BE2C (cell line): ENCODE data around the gene LYSMD2.
A peak's percentile ranks its signal among the peaks of the same experiment; 100 is the strongest.

Experiments
- DNase-seq: peaks from one replicate; pipeline ENCODE4 v3.0.0-alpha.2; 2020
- H3K27me3 ChIP-seq: fragments of 250-450 bp; sonication (Bioruptor Pico); 2 replicates; pipeline ENCODE4 v1.5.1; 2020; ENCODE audit warnings: mild to moderate bottlenecking
- H3K36me3 ChIP-seq: fragments of 250-450 bp; sonication (Bioruptor Pico); 2 replicates; pipeline ENCODE4 v1.5.1; 2020; ENCODE audit warnings: mild to moderate bottlenecking
- H3K4me1 ChIP-seq: fragments of 250-450 bp; sonication (Bioruptor Pico); 2 replicates; pipeline ENCODE4 v1.5.1; 2020
- H3K4me3 ChIP-seq: 2 replicates; pipeline ENCODE4 v1.5.1; 2011; ENCODE audit warnings: low read depth, low read length
- H3K9me3 ChIP-seq: fragments of 250-450 bp; sonication (Bioruptor Pico); 2 replicates; pipeline ENCODE4 v1.5.1; 2020
- TF ChIP-seq, protein P1 (sequence below): IDR thresholded peaks from 2 replicates; pipeline ENCODE4 v1.5.1; 2012; ENCODE audit warnings: mild to moderate bottlenecking, low read depth, low read length

LYSMD2 gene

DNA sequence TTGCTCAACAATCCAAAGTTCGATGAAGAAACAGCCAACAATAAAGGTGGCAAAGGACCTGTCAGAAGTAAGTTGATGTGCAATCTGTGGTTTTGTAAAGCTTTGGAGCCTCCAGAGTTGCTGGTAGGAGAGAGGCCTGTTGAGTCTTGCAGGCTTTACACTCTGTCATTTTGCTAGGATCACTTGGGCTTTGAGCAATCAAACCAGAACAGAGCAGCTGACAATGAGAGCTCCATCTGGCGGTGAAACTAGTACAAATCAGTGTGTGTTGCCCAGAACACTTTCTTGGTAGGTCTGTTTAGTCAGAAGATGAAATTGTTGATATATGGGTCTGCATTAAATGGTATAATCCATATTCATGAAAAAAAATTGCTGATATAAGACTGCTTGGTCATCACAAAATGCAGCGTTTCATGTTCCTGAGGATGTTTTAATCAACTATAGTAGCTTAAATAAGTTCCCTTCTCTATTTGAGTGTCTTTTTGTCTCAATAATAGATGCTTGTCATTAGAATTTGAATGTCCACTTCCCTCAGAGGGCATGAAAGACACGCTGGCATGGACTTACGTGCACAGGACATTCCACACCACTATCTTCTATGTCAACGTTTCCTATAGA, 39.6 kb upstream of the LYSMD2 start:
- peak; percentile 77 for DNase-seq
- no peak overlapping the region for H3K4me3 ChIP-seq
- H3K36me3 ChIP-seq = peaks cover 49% of the 10 kb centered on the region
- H3K9me3 ChIP-seq = no peaks in the 10 kb centered on the region
- H3K27me3 ChIP-seq = no peaks in the 10 kb centered on the region
- TF ChIP-seq, protein P1, sequence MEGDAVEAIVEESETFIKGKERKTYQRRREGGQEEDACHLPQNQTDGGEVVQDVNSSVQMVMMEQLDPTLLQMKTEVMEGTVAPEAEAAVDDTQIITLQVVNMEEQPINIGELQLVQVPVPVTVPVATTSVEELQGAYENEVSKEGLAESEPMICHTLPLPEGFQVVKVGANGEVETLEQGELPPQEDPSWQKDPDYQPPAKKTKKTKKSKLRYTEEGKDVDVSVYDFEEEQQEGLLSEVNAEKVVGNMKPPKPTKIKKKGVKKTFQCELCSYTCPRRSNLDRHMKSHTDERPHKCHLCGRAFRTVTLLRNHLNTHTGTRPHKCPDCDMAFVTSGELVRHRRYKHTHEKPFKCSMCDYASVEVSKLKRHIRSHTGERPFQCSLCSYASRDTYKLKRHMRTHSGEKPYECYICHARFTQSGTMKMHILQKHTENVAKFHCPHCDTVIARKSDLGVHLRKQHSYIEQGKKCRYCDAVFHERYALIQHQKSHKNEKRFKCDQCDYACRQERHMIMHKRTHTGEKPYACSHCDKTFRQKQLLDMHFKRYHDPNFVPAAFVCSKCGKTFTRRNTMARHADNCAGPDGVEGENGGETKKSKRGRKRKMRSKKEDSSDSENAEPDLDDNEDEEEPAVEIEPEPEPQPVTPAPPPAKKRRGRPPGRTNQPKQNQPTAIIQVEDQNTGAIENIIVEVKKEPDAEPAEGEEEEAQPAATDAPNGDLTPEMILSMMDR = peak; percentile 93
- no peaks in the 10 kb centered on the region for H3K4me1 ChIP-seq

DNA sequence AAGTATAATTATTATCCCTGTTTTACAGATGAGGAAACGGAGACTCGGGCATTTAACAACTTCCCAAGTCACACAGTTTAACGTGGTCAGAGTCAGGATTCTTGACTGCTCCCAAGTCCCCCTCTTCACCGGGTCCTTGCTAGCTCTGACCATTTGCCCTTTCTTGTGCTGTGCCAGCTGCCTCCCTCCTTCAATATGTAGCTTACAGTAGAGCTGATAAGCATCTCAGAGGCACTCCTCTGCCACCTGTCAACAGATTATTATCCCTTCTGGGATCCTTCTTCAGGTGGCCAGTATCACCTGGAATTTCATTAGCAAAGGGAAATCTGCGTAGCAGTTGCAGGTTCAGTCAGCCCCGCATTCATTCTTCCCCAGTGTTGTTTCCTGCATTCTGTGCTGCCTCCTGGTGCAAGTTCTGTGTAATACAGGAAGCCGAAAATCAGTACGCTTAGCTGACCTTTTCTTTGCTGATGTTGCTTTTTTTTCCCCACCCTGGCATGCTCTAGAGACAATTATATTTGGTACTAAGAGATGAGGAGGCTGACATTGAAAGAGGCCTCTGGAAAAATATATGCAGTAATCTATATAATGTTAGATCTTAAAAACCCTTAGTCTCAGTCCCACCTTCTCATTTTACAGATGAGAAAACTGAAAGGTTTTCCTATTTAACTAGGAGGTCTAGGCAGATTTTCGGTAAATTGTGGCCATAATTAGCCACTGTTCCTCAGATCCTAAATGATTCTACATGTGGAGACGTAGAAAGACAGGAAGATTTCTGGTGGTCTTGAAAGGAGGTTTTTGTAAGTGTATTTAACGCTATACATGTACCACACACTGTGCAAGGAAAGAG, 38.7 kb upstream of the LYSMD2 start:
- TF ChIP-seq, protein P1 = peak; percentile 95
- no peaks in the 10 kb centered on the region for H3K9me3 ChIP-seq
- DNase-seq = peak; percentile 66

DNA sequence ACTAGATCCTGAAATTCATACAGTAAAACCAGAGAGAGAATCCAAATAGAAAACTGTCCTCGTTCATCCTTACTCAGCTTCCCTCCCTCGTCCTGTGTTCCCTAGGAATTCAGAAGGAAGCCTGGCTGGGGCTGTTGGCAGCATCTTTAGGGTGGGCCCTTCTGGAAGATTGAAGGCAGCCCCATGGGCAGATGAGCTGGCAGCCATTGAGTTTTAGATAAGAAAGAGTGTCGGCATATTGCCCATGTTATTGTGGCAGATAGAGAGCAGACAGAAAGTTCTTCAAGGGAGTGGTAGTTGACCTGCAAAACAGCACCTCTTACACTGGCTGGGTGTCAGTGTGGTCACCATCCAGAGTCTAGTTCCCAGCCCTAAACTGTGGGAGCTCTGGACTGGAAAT, 37.5 kb upstream of the LYSMD2 start:
- H3K27me3 ChIP-seq = no peaks in the 10 kb centered on the region
- H3K9me3 ChIP-seq = no peaks in the 10 kb centered on the region
- DNase-seq = no peak
- no peak overlapping the region for H3K4me3 ChIP-seq
- H3K36me3 ChIP-seq = peaks cover 54% of the 10 kb centered on the region
- no peaks in the 10 kb centered on the region; the same call in 1 of the 2 replicates for H3K4me1 ChIP-seq
- TF ChIP-seq, protein P1 = no peak

More for the DNA sequence above, 38.7 kb upstream of the LYSMD2 start:
- Histone ChIP-seq H3K4me3 (no peak overlapping the region), H3K36me3 (peaks cover 49% of the 10 kb centered on the region), H3K4me1 (no peaks in the 10 kb centered on the region; the same call in 1 of the 2 replicates), H3K27me3 (no peaks in the 10 kb centered on the region)

DNA sequence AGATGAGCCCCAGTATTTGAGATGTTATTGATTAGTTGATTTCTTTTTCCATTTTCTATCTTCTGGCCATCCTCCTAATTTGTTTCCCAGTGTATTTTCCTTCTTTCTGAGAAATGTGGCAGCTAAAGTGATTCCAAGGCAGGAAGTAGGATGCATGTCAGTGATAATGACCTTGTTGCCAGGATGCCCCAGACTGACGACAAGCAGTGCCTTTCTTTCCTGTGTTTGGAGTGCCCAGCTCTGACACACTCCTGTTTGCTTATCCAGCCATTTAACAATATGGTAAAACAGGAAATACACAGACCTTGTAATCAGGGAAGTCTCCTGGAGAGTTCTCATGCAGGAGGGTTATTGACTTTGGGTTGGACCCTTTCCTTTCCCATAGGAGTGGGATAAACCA, 34.3 kb upstream of the LYSMD2 start:
- TF ChIP-seq, protein P1 = no peak
- DNase-seq = no peak
- no peak overlapping the region for H3K4me3 ChIP-seq

DNA sequence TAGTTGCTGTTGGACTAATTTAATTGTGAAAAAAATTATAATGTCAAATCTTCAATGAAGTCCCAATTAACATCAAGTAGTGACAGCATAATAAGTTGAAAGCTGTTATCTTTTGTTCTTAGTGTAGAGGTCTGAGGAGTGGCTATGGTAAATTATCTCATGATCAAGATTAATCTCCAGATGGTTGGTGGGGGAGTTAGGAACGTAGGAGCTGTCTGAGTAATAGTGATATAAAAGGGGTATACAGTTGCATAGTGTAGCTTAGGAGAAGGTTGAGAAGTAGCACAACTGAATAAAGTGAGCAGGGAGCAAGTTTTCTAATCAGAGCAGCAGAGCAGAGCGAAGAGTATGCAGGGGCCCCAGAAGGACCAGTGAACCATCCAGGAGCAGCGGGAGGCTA, 33.4 kb upstream of the LYSMD2 start:
- Histone ChIP-seq H3K4me3 (no peak overlapping the region), H3K27me3 (no peaks in the 10 kb centered on the region), H3K36me3 (peaks cover 61% of the 10 kb centered on the region), H3K4me1 (no peaks in the 10 kb centered on the region; the same call in 1 of the 2 replicates), H3K9me3 (no peaks in the 10 kb centered on the region)
- TF ChIP-seq, protein P1 = no peak
- DNase-seq = no peak

More for the DNA sequence above, 34.3 kb upstream of the LYSMD2 start:
- peaks cover 67% of the 10 kb centered on the region for H3K36me3 ChIP-seq
- no peaks in the 10 kb centered on the region for H3K27me3 ChIP-seq
- no peaks in the 10 kb centered on the region for H3K9me3 ChIP-seq
- H3K4me1 ChIP-seq = no peaks in the 10 kb centered on the region; the same call in 1 of the 2 replicates

DNA sequence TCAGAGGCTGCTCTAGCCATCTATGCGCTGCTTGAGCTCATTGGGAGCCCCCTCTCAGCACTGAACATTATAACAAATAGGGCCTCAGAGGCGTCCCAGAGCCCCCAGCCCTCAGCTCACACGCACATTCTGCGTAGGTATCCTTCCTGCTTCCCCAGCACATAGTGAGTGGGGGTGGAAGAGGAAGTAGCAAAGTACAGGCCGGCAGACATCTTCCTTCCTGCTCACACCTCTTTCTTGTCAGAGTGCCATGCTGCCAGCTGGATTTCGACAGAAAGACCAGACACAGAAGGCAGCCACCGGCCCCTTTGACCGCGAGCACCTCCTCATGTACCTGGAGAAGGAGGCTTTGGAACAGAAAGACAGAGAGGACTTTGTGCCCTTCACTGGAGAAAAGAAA, 30.6 kb upstream of the LYSMD2 start:
- TF ChIP-seq, protein P1 = no peak
- Histone ChIP-seq H3K27me3 (no peaks in the 10 kb centered on the region), H3K4me3 (no peak overlapping the region), H3K36me3 (peaks cover 46% of the 10 kb centered on the region), H3K9me3 (no peaks in the 10 kb centered on the region), H3K4me1 (no peaks in the 10 kb centered on the region; the same call in 1 of the 2 replicates)
- no peak for DNase-seq
